Large intestine (tissue), 3 donors: ENCODE measurements around the gene TANGO2. TPM values are rescaled to one million over a fixed set of nuclear protein-coding genes. Genes with fewer than 3 reads are reported as not detected.
A peak's percentile ranks its signal among the peaks of the same experiment; 100 is the strongest.

Experiments used
- DNase-seq, 2 donors: peaks; one replicate each; pipeline versions ENCODE4 v3.0.0 to v3.0.0-alpha.2; 2013
- H3K27ac ChIP-seq: one replicate; pipeline ENCODE4 v1.5.1; 2013; ENCODE audit warnings: low read length
- H3K27me3 ChIP-seq: 2 replicates; pipeline ENCODE4 v1.6.1; 2013; ENCODE audit warnings: low read length; ENCODE audit not compliant: control insufficient read depth, insufficient read depth
- H3K36me3 ChIP-seq: 2 replicates; pipeline ENCODE4 v1.6.1; 2013; ENCODE audit warnings: low read length; ENCODE audit not compliant: control insufficient read depth, insufficient read depth
- H3K4me1 ChIP-seq: one replicate; pipeline ENCODE4 v1.6.1; 2013; ENCODE audit warnings: low read length; ENCODE audit not compliant: control insufficient read depth, insufficient read depth
- H3K4me3 ChIP-seq: one replicate; pipeline ENCODE4 v1.5.1; 2013; ENCODE audit warnings: low read length
- H3K9me3 ChIP-seq: one replicate; pipeline ENCODE4 v1.6.1; 2013; ENCODE audit warnings: mild to moderate bottlenecking, low read depth, low read length, moderate library complexity; ENCODE audit not compliant: control insufficient read depth
- WGBS: methylation state at CpG from one replicate; pipeline ENCODE4 v1.1.5; 2013; ENCODE audit warnings: low lambda C conversion rate; ENCODE audit not compliant: insufficient coverage; 5-methylcytosine and 5-hydroxymethylcytosine counted together
- polyA plus RNA-seq: library from polyadenylated mRNA; unstranded; fragments of 120-200 nt; gene quantifications from one replicate; pipeline ENCODE4 v1.2.1, GENCODE V29; 2013

The TANGO2 gene
- polyA plus RNA-seq, 1 donor = 16.5 TPM

GRCh38 chr22:19990609-19991394 lies 30.1 kb upstream of the TANGO2 start:
- Histone ChIP-seq H3K27ac (no peak overlapping the region), H3K36me3 (no peaks in the 10 kb centered on the region), H3K4me3 (no peak overlapping the region), H3K27me3 (no peaks in the 10 kb centered on the region), H3K4me1 (peaks cover 5% of the 10 kb centered on the region), H3K9me3 (no peaks in the 10 kb centered on the region)
- no peak for DNase-seq
- WGBS = no CpG with 5 or more reads among the region's 20 CpGs

GRCh38 chr22:19991395-19991644 lies 29.6 kb upstream of the TANGO2 start:
- Histone ChIP-seq H3K27ac (no peak overlapping the region), H3K36me3 (no peaks in the 10 kb centered on the region), H3K27me3 (no peaks in the 10 kb centered on the region), H3K4me1 (no peaks in the 10 kb centered on the region), H3K4me3 (no peak overlapping the region), H3K9me3 (no peaks in the 10 kb centered on the region)
- no peak for DNase-seq

GRCh38 chr22:19991645-19992451 lies 29.1 kb upstream of the TANGO2 start:
- Histone ChIP-seq H3K27me3 (no peaks in the 10 kb centered on the region), H3K36me3 (no peaks in the 10 kb centered on the region), H3K4me3 (no peak overlapping the region), H3K4me1 (no peaks in the 10 kb centered on the region), H3K9me3 (no peaks in the 10 kb centered on the region), H3K27ac (no peak overlapping the region)
- no peak for DNase-seq
- no CpG with 5 or more reads among the region's 23 CpGs for WGBS

- WGBS = no CpG with 5 or more reads among the region's 7 CpGs
- no peaks in the 10 kb centered on the region for H3K9me3 ChIP-seq
- no peak overlapping the region for H3K4me3 ChIP-seq
- H3K36me3 ChIP-seq = no peaks in the 10 kb centered on the region
- no peaks in the 10 kb centered on the region for H3K27me3 ChIP-seq
- no peak overlapping the region for H3K27ac ChIP-seq
- DNase-seq = no peak
- no peaks in the 10 kb centered on the region for H3K4me1 ChIP-seq
Observed at GRCh38 chr22:19992481-19992911, 28.4 kb upstream of the TANGO2 start.

DNA sequence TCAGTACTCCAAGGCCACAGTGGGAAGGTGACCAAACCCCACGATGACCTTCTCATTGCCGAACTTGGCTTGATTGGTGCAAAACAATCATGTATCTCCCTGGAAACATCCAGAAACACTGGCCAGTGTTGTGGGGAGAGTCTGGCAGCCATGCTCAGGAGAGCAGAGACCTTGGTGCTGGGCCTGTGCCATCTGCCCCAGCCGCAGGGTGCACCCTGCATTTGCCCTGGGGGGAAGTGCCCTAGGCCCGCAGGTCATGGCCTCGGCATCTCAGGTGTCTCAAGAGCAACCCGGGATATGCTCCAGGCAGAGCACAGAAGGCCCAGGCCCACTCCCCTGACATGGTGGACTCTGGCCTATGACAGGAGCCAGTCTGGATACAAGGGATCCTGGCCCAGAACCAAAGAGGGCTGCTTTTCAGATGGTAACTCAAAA lies 28.0 kb upstream of the TANGO2 start:
- H3K4me1 ChIP-seq = no peaks in the 10 kb centered on the region
- H3K27ac ChIP-seq = no peak overlapping the region
- no CpG with 5 or more reads among the region's 6 CpGs for WGBS
- H3K4me3 ChIP-seq = no peak overlapping the region
- H3K27me3 ChIP-seq = no peaks in the 10 kb centered on the region
- no peaks in the 10 kb centered on the region for H3K36me3 ChIP-seq
- H3K9me3 ChIP-seq = no peaks in the 10 kb centered on the region
- DNase-seq = no peak

GRCh38 chr22:19993926-19994325 lies 27.0 kb upstream of the TANGO2 start:
- 96% methylated on average over 4 of the region's 7 CpGs for WGBS
- DNase-seq = no peak
- Histone ChIP-seq H3K4me1 (no peaks in the 10 kb centered on the region), H3K4me3 (no peak overlapping the region), H3K27me3 (no peaks in the 10 kb centered on the region), H3K27ac (no peak overlapping the region), H3K9me3 (no peaks in the 10 kb centered on the region), H3K36me3 (no peaks in the 10 kb centered on the region)

- Histone ChIP-seq H3K27me3 (no peaks in the 10 kb centered on the region), H3K27ac (no peak overlapping the region), H3K4me3 (no peak overlapping the region), H3K9me3 (no peaks in the 10 kb centered on the region), H3K4me1 (no peaks in the 10 kb centered on the region), H3K36me3 (no peaks in the 10 kb centered on the region)
- 100% methylated on average over 3 of the region's 12 CpGs for WGBS
- no peak for DNase-seq
Observed at GRCh38 chr22:19994851-19995610, 25.9 kb upstream of the TANGO2 start.

- H3K27me3 ChIP-seq = no peaks in the 10 kb centered on the region
- DNase-seq = no peak
- no peaks in the 10 kb centered on the region for H3K9me3 ChIP-seq
- no CpG with 5 or more reads among the region's 18 CpGs for WGBS
- no peaks in the 10 kb centered on the region for H3K36me3 ChIP-seq
- H3K27ac ChIP-seq = no peak overlapping the region
- peaks cover 2% of the 10 kb centered on the region for H3K4me1 ChIP-seq
- no peak overlapping the region for H3K4me3 ChIP-seq
Observed at GRCh38 chr22:19995611-19996339, 25.1 kb upstream of the TANGO2 start.

DNA sequence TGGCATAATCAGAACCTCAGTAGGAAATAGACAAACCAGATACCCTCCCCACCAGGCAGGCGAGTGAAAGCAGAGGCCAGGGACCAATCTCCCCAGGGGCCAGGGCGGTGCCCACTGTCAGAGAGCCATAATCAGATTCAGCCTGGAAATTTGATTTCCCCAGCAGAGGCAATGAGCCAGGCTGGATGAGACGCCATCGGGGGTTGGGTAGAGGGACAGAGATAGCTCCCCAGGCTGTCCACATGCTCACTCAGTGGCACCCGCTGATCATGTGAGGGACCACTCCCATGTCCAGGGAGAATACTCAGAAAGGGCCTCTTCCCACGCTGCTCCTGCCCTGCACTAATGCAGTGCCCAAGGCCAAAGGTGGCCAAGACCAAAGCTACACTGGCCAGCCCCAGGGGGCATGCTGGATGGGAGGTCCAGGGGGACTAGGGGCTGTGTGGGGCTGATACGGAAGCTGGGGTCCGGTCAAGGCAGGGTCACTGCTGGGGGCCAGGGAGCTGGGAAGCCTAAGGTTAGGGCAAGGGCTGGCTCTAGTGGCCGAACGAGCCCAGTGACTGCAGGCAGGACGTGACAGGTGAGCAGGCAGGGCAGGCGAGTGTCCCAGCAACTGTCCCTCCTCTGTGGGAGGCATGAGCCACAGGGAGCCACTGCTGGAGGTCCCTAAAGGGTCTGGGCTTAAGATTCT lies 24.1 kb upstream of the TANGO2 start:
- WGBS = no CpG with 5 or more reads among the region's 12 CpGs
- Histone ChIP-seq H3K27ac (peak overlapping the region; percentile 17), H3K27me3 (no peaks in the 10 kb centered on the region), H3K36me3 (no peaks in the 10 kb centered on the region), H3K4me3 (no peak overlapping the region), H3K4me1 (peaks cover 2% of the 10 kb centered on the region), H3K9me3 (no peaks in the 10 kb centered on the region)
- no peak for DNase-seq
